Keratinocyte (primary cell): ENCODE measurements around the gene SRPK2.

Source experiments
- EZH2 ChIP-seq: IDR thresholded peaks from one replicate; pipeline ENCODE4 v1.6.1; 2012; ENCODE audit warnings: inconsistent platforms, mild to moderate bottlenecking, low read length, moderate library complexity
- TF ChIP-seq, protein P1 (sequence below), 3 experiments: IDR thresholded peaks in 1 of 3; conservative IDR thresholded peaks in 1 of 3; optimal IDR thresholded peaks in 1 of 3; 2 replicates in 2 of 3; 3 replicates in 1 of 3; pipeline versions ENCODE3 to v1.5.1; 2011; ENCODE audit warnings: low read length in 3 of 3, mild to moderate bottlenecking in 3 of 3, moderate library complexity in 2 of 3, control low read depth in 1 of 3, inconsistent platforms in 1 of 3; ENCODE audit not compliant: insufficient read depth in 2 of 3; ENCODE audit errors: extremely low read depth in 1 of 3

DNA sequence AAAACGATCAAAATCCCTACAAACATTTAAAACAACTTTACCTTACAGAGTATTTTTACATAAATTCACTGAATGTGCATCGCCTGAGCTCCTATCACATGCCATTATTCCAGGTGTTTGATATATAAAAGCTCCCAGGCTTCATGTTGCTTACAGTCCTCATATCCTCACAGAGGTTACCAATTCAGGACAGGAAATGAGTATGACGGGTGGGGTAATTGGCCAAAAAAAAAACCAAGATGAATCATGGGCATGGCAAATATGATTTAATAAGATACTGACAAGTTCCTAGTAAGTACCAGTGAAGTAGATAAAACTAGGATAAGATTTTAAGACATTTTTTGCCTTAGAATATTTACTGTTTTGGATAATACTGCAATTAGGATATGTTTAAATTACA is 238.9 kb downstream of the SRPK2 start:
- no peak for TF ChIP-seq EZH2
- TF ChIP-seq, protein P1, sequence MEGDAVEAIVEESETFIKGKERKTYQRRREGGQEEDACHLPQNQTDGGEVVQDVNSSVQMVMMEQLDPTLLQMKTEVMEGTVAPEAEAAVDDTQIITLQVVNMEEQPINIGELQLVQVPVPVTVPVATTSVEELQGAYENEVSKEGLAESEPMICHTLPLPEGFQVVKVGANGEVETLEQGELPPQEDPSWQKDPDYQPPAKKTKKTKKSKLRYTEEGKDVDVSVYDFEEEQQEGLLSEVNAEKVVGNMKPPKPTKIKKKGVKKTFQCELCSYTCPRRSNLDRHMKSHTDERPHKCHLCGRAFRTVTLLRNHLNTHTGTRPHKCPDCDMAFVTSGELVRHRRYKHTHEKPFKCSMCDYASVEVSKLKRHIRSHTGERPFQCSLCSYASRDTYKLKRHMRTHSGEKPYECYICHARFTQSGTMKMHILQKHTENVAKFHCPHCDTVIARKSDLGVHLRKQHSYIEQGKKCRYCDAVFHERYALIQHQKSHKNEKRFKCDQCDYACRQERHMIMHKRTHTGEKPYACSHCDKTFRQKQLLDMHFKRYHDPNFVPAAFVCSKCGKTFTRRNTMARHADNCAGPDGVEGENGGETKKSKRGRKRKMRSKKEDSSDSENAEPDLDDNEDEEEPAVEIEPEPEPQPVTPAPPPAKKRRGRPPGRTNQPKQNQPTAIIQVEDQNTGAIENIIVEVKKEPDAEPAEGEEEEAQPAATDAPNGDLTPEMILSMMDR (optimal IDR thresholded peaks at IDR 0.05 in 1 of 3, IDR thresholded peaks at IDR 0.05 in 1 of 3, conservative IDR thresholded peaks at IDR 0.05 in 1 of 3; ENCODE audit: extremely low read depth in 1 of 3, insufficient read depth in 2 of 3, low read length in 3 of 3), result no peak
